Right atrium auricular region (tissue), 2 donors: Measurements from ENCODE around the gene PCBD2. TPM values are rescaled to one million over a fixed set of nuclear protein-coding genes. Genes with fewer than 3 reads are reported as not detected.

Source experiments
- DNase-seq: peaks from one replicate; pipeline ENCODE4 v3.0.0-alpha.2; 2019; ENCODE audit warnings: low spot score
- H3K27ac ChIP-seq, 2 donors: fragments of 200-600 bp; sonication (generic); 1 replicate in 1 of 2; 2 replicates in 1 of 2; pipeline ENCODE4 v1.5.1; 2016 to 2019
- H3K27me3 ChIP-seq, 2 donors: fragments of 200-600 bp; sonication (generic); one replicate each; pipeline versions ENCODE4 v1.5.1 to v1.6.0; 2017 to 2019
- H3K36me3 ChIP-seq: fragments of 200-600 bp; sonication (generic); one replicate; pipeline ENCODE4 v1.5.1; 2016
- H3K4me1 ChIP-seq, 2 donors: fragments of 200-600 bp; sonication (generic); one replicate each; pipeline versions ENCODE4 v1.5.1 to v1.6.0; 2017 to 2019
- H3K4me3 ChIP-seq, 2 donors: fragments of 200-600 bp; sonication (generic); 1 replicate in 1 of 2; 2 replicates in 1 of 2; pipeline ENCODE4 v1.5.1; 2017 to 2019; ENCODE audit warnings: mild to moderate bottlenecking in 1 of 2, moderate library complexity in 1 of 2
- H3K9me3 ChIP-seq, 2 donors: fragments of 200-600 bp; sonication (generic); one replicate each; pipeline ENCODE4 v1.5.1; 2019
- total RNA-seq, 2 donors: library from RNA; depleted of rRNA; stranded (reverse); fragments of >200 nt; gene quantifications; one replicate each; pipeline ENCODE4 v1.1.0, GENCODE V29; 2016
- TF ChIP-seq, protein P1 (sequence below), 2 donors: fragments of 200-600 bp; sonication (generic); IDR thresholded peaks; one replicate each; pipeline ENCODE4 v1.5.1; 2019; ENCODE audit warnings: antibody characterized with exemption in 2 of 2

Gene PCBD2
- total RNA-seq, 2 donors from 2014 or later, result 10.9 to 19.1 TPM

DNA sequence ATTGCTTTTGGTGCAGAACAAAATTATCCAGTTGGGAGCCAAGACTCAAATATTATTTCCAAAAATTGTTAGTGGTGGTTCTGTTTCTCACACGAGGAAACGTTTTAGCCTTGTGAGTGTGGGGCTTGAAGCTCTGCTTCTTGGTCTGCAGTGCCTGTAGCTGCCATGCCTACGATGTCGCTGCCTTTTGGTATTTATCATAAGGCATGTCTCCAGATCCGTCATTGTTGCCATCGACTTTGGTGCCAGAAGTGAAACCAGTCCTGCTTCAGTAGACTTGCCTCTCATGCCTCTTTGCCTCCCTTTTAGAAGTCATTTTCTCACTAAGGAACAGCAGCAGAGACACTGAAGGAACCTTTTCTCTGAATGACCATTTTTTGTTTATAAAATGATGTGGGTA, 33.1 kb downstream of the PCBD2 start:
- Histone ChIP-seq H3K4me3 (no peak overlapping the region), H3K27ac (no peak overlapping the region)

DNA sequence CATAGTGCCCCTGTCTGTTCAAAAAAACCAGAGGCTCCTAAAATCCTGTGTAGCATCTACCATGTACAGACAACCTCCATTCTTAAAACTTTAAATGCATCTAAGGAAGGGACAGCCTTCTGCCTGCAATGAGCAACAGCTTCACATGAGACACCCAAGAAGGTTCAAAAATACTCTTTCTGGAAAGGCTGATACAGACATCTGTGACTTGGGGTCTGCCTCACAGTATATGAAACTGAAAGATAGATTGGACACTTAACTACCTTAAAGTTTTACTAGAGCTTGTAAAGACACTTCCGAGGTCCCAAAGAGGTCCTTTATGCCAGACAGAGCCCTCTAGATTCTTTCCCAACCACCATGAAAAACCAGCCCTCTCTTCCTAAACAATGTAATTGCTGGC, 34.6 kb downstream of the PCBD2 start:
- Histone ChIP-seq H3K36me3 (no peaks in the 10 kb centered on the region), H3K27ac (no peak overlapping the region), H3K4me3 (no peak overlapping the region), H3K27me3 (no peaks in the 10 kb centered on the region), H3K9me3 (no peaks in the 10 kb centered on the region), H3K4me1 (no peaks in the 10 kb centered on the region)
- TF ChIP-seq, protein P1, sequence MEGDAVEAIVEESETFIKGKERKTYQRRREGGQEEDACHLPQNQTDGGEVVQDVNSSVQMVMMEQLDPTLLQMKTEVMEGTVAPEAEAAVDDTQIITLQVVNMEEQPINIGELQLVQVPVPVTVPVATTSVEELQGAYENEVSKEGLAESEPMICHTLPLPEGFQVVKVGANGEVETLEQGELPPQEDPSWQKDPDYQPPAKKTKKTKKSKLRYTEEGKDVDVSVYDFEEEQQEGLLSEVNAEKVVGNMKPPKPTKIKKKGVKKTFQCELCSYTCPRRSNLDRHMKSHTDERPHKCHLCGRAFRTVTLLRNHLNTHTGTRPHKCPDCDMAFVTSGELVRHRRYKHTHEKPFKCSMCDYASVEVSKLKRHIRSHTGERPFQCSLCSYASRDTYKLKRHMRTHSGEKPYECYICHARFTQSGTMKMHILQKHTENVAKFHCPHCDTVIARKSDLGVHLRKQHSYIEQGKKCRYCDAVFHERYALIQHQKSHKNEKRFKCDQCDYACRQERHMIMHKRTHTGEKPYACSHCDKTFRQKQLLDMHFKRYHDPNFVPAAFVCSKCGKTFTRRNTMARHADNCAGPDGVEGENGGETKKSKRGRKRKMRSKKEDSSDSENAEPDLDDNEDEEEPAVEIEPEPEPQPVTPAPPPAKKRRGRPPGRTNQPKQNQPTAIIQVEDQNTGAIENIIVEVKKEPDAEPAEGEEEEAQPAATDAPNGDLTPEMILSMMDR (IDR thresholded peaks at IDR 0.05), result no peak
- DNase-seq, result no peak

More for the DNA sequence above, 33.1 kb downstream of the PCBD2 start:
- Histone ChIP-seq H3K36me3 (no peaks in the 10 kb centered on the region), H3K4me1 (no peaks in the 10 kb centered on the region), H3K9me3 (no peaks in the 10 kb centered on the region), H3K27me3 (no peaks in the 10 kb centered on the region)
- TF ChIP-seq, protein P1 (IDR thresholded peaks at IDR 0.05), result no peak
- no peak for DNase-seq

DNA sequence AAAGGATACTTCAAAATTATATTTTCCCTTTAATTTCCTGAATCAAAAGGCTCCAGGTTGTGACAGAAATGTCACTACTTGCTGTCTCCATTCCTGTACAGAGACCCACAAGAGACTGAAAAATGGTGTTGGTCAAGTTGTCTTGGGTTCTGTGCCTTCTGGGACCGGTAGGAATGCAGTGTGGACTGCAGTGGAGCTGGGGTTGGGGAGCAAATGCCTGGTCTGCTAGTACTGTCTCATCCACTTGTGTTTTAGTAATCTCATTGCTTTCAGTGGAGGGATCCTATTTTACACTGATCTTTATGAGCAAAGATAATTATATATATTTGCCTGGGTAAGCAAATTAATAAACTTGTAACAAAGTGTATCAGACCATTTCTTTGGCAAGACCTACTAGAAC, 38.6 kb downstream of the PCBD2 start:
- TF ChIP-seq, protein P1 (IDR thresholded peaks at IDR 0.05), result no peak
- Histone ChIP-seq H3K27ac (no peak overlapping the region), H3K9me3 (no peaks in the 10 kb centered on the region), H3K27me3 (no peaks in the 10 kb centered on the region), H3K36me3 (no peaks in the 10 kb centered on the region), H3K4me1 (peaks cover 0 to 1% of the 10 kb centered on the region in 2 donors), H3K4me3 (no peak overlapping the region)
- no peak for DNase-seq

DNA sequence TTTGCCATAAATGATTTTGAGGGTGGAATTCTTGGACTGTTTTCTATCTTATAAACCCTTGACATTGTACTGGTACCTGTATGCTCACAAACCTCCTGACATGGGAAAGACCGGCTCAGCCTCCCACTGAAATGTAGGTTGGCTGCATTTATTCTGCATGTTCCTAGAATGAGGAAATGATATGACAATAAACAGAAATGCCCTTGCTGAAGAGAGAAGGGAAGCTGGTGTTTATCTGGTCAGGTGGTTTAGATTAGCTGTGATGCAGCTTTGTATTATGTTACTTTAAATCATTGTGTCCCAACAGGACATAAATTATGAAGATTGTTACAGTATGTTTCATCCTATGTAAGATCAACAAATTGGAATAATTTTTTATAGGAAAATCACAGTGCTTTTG, 39.7 kb downstream of the PCBD2 start:
- H3K4me1 ChIP-seq, result peaks cover 0 to 10% of the 10 kb centered on the region in 2 donors
- no peaks in the 10 kb centered on the region for H3K27me3 ChIP-seq
- no peaks in the 10 kb centered on the region for H3K36me3 ChIP-seq
- no peaks in the 10 kb centered on the region for H3K9me3 ChIP-seq
- TF ChIP-seq, protein P1 (IDR thresholded peaks at IDR 0.05), result no peak
- no peak overlapping the region for H3K27ac ChIP-seq
- no peak for DNase-seq
- no peak overlapping the region for H3K4me3 ChIP-seq

DNA sequence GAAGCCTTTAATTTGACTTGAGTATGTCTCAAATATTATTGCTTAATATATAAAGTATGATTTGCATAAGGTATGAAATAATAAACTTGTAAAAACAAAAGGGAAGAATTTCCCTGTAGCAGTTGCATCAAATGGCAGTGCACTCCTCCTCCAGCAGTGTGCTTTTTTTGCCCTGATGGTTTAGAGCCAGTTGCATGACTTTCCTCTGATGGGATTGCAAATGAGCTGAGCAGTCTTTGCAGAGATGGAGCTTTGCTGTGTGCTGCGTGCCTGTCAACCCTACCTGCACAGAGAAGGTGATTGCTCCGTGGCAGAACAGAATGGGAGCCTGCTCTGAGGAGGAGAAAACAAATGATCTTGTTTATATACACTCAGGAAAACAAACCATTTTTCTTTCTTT, 40.1 kb downstream of the PCBD2 start:
- no peak for DNase-seq
- H3K27me3 ChIP-seq, result no peaks in the 10 kb centered on the region
- TF ChIP-seq, protein P1 (IDR thresholded peaks at IDR 0.05), result no peak
- peaks cover 0 to 10% of the 10 kb centered on the region in 2 donors for H3K4me1 ChIP-seq
- no peaks in the 10 kb centered on the region for H3K9me3 ChIP-seq
- H3K27ac ChIP-seq, result no peak overlapping the region
- H3K4me3 ChIP-seq, result no peak overlapping the region
- no peaks in the 10 kb centered on the region for H3K36me3 ChIP-seq

DNA sequence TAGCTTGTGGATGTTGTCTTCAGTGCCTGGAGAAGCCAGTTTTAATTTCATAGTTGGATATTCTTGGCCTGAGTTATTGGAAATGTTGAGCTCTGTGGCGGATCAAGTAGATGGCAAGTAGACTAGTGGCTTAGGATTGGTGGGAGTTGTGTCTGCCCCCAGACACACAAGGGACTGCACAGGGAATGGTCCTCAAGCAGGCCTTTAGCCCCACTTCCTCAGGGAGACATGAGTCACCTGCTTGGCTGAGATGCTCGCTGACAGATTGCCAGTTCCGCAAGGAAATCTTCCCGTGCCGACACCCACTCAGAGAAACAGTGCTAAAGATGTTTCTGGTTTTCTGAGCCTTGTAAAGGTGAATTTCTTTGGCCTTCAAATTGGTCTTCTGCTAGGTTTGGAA, 44.0 kb downstream of the PCBD2 start:
- Histone ChIP-seq H3K4me3 (no peak overlapping the region), H3K36me3 (no peaks in the 10 kb centered on the region), H3K4me1 (peaks cover 0 to 10% of the 10 kb centered on the region in 2 donors), H3K27ac (no peak overlapping the region), H3K27me3 (no peaks in the 10 kb centered on the region), H3K9me3 (peaks cover 0 to 3% of the 10 kb centered on the region in 2 donors)
- TF ChIP-seq, protein P1 (IDR thresholded peaks at IDR 0.05), result no peak
- DNase-seq, result no peak
